Stimulated activated CD8-positive, alpha-beta memory T cell treated with anti-CD3 and anti-CD28 coated beads, Interleukin-7, amount 100 ng/mL, for 4 hours (primary cell): Measurements from ENCODE around the gene OOEP.

Experiments
- DNase-seq, 2 donors: peaks; one replicate each; pipeline ENCODE4 v3.0.0-alpha.2; 2020; ENCODE audit warnings: low read depth in 2 of 2

The OOEP gene

GRCh38 chr6:73364549-73364948, 5.1 kb downstream of the OOEP start:
- DNase-seq, result no peak

GRCh38 chr6:73364121-73364520, 5.6 kb downstream of the OOEP start:
- no peak for DNase-seq

- no peak for DNase-seq
Measured at GRCh38 chr6:73363537-73363875, 6.2 kb downstream of the OOEP start.

- DNase-seq, result no peak
Measured at GRCh38 chr6:73362869-73363536, 6.7 kb downstream of the OOEP start.

GRCh38 chr6:73362358-73362757, 7.3 kb downstream of the OOEP start, which contains the start of gene KHDC3L:
TSS of gene KHDC3L (plus strand) at chr6:73362658. CDS start at chr6:73362730, 72 bp downstream.
- DNase-seq, result no peak

- no peak for DNase-seq
Measured at GRCh38 chr6:73353636-73354593, 15.8 kb downstream of the OOEP start, which contains the start of gene DPPA5. TSS of gene DPPA5 (minus strand) at chr6:73354276. CDS start at chr6:73354225, 51 bp downstream.

GRCh38 chr6:73349311-73349710, 20.4 kb downstream of the OOEP start:
- DNase-seq, result no peak

- DNase-seq, result no peak
Measured at GRCh38 chr6:73348550-73349204, 21.0 kb downstream of the OOEP start.

GRCh38 chr6:73343164-73343563, 26.5 kb downstream of the OOEP start:
- no peak for DNase-seq

GRCh38 chr6:73342174-73342573, 27.5 kb downstream of the OOEP start:
- no peak for DNase-seq

- DNase-seq, result no peak
Measured at GRCh38 chr6:73341335-73341734, 28.4 kb downstream of the OOEP start.

- DNase-seq, result no peak
Measured at GRCh38 chr6:73340048-73340447, 29.6 kb downstream of the OOEP start.

- DNase-seq, result no peak
Measured at GRCh38 chr6:73339340-73339739, 30.4 kb downstream of the OOEP start.

GRCh38 chr6:73329201-73329600, 40.5 kb downstream of the OOEP start:
- no peak for DNase-seq

GRCh38 chr6:73328790-73329189, 40.9 kb downstream of the OOEP start:
- no peak for DNase-seq

GRCh38 chr6:73325656-73326055, 44.0 kb downstream of the OOEP start:
- no peak for DNase-seq

GRCh38 chr6:73323323-73323722, 46.4 kb downstream of the OOEP start:
- DNase-seq, result no peak
